A673 (cell line): ENCODE data around the gene TBC1D13.

Experiments
- EZH2 ChIP-seq: fragments of 200-600 bp; sonication (generic); IDR thresholded peaks from 2 replicates; pipeline ENCODE4 v1.6.1; 2017; ENCODE audit warnings: borderline replicate concordance, low read depth, mild to moderate bottlenecking, mixed read lengths, antibody characterized with exemption, low read length; ENCODE audit not compliant: poor library complexity, severe bottlenecking
- TF ChIP-seq, protein P1 (sequence below): fragments of 300-800, 200-600 bp; sonication (generic); conservative IDR thresholded peaks from 2 replicates; pipeline ENCODE4 v1.5.1; 2017; ENCODE audit warnings: low read depth, mild to moderate bottlenecking, antibody characterized with exemption, low read length, moderate library complexity, mixed read lengths

DNA sequence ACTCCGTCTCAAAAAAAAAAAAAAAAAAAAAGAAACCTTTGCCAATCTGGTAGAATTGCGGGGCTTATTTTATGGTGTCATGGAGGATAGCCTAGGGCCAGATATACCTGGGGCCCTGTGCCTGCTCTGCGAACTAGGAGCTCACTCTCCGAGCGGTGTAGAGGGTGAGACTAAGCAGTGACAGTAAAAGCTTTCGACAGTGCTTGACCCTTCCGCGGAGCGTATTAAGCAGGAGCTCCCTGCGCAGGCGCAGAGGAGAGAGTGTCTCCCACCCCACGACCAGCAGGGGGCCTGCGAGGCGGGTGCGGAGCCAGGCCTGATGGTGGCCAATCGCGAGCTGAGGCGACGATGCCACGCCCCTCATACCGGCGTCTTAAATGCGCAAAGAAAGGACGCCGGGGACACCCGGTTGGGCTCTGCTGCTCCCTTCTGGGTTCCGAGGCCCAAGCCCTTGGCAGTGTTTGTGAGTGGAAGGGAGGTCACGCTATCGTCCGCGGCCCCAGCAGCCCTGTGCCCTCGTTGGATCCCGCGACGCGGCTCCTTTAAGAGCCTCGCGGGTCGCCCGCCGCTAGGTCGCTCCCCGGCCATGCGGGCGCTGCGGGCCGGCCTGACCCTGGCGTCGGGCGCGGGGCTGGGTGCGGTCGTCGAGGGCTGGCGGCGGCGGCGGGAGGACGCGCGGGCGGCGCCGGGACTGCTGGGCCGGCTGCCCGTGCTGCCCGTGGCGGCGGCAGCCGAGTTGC lies 31.2 kb downstream of the TBC1D13 start, which contains the start of gene ENDOG:
- TF ChIP-seq, protein P1, sequence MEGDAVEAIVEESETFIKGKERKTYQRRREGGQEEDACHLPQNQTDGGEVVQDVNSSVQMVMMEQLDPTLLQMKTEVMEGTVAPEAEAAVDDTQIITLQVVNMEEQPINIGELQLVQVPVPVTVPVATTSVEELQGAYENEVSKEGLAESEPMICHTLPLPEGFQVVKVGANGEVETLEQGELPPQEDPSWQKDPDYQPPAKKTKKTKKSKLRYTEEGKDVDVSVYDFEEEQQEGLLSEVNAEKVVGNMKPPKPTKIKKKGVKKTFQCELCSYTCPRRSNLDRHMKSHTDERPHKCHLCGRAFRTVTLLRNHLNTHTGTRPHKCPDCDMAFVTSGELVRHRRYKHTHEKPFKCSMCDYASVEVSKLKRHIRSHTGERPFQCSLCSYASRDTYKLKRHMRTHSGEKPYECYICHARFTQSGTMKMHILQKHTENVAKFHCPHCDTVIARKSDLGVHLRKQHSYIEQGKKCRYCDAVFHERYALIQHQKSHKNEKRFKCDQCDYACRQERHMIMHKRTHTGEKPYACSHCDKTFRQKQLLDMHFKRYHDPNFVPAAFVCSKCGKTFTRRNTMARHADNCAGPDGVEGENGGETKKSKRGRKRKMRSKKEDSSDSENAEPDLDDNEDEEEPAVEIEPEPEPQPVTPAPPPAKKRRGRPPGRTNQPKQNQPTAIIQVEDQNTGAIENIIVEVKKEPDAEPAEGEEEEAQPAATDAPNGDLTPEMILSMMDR = peak; percentile 70
- no peak for TF ChIP-seq EZH2
